NCI-H2081 treated with DMSO at 0.1 percent for 48 hours (cell line): ENCODE measurements around the gene TNFRSF1A.
"Not testable (repeated sequence)": the region's sequence is repeated elsewhere in the genome, so short reads cannot be mapped to it uniquely, and the experiment has no call there.

Source experiments
- DNase-seq: peaks from one replicate; lab custom pipeline; 2025; lab: John Stamatoyannopoulos, UW

The TNFRSF1A gene

GRCh38 chr12:6355491-6356373, 13.9 kb upstream of the TNFRSF1A start:
- no peak for DNase-seq

GRCh38 chr12:6354495-6355393, 12.9 kb upstream of the TNFRSF1A start:
- DNase-seq, result no peak

- DNase-seq, result no peak
These were observed 10.6 kb upstream of the TNFRSF1A start for GRCh38 chr12:6352193-6353173.

DNA sequence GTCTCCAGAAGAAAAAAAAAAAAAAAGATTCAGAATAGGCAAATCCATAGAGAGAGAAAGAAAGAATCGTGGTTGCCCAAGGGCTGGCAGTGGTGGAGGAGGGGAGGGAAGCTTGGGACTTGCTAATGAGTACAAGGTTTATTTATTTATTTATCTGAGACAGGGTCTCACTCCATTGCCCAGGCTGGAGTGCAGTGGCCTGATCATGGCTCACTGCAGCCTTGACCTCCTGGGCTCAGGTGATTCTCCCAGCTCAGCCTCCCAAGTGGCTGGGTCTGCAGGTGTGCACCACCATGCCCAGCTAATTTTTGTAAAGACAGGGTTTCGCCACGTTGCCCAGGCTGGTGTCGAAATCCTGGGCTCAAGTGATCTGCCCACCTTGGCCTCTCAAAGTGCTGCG, 9.7 kb upstream of the TNFRSF1A start:
- DNase-seq, result no peak

DNA sequence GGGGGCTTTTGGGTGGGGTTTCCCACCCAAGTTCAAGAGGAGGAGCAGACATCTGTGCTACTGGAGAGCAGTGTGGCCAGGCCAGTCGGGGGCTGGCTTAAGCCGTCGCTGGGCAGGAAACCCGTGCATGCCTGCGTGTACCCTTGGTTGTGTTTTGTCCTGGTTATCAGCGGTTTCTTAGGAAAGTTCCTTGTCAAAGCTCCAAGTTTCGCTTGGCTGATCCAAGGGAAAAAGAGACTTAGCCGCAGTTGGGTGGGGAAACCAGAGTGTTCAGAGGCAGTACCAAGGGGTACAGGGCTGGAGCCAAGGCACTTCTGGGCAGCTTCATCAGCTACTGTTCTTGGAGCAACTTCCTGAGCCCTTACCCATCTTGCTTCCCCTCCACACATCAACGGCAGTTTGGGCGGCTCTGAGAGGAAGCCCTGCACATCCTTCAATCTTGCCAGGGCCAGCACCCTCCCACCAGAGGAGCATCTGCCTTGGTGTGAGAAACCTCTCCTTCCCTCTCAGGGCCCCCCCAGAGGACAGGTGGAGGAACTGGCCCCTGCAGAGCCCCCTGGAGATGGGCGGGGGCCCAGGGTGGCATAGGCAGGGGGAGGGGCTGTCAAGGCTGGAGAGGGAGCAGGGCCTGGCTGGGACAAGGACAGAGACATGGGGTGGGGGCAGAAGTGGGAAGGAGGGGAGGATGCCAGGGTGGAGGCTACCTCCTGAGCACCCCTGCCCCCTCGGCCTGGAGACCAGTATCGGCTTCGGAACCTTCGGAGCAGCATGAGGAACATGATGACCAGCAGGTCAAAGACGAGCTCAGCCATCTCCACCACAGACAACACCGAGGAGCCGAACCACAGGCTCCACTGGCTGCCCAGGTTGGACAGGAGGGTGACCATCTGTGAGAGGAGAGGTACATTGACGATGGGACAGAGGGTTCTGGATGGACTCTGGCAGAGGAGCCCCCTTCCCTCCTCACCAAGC, 5.8 kb upstream of the TNFRSF1A start:
- DNase-seq, result no peak

GRCh38 chr12:6346942-6347341, 5.1 kb upstream of the TNFRSF1A start:
- no peak for DNase-seq

DNA sequence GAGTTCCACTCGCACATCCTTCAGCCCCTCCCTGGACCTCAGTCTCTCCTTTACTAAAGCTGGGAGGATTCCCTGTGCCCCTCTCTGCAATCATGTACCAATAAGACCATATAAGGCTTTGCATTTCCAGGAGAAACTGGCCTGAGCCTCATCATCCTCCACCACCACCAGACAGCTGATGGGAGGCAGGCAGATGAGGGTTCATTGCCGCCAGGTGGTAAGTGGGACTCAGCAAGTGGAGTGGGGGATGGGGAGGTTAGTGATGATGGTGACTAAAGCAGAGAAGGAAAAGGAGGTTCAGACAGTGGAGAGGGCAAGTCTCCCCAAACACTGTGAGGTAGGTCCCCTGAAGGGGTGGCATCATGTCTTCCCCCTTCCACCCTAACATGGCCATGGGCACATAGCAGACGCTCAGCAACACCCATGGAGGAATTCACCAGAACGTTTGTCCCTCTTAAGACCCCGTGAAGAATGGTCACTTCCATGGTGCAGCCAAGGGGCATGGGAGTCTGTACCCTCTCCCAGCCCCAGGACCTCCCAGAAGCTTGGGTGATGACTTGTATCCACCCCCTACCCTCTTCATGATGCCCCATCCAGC, 4.5 kb upstream of the TNFRSF1A start:
- DNase-seq, result no peak

DNA sequence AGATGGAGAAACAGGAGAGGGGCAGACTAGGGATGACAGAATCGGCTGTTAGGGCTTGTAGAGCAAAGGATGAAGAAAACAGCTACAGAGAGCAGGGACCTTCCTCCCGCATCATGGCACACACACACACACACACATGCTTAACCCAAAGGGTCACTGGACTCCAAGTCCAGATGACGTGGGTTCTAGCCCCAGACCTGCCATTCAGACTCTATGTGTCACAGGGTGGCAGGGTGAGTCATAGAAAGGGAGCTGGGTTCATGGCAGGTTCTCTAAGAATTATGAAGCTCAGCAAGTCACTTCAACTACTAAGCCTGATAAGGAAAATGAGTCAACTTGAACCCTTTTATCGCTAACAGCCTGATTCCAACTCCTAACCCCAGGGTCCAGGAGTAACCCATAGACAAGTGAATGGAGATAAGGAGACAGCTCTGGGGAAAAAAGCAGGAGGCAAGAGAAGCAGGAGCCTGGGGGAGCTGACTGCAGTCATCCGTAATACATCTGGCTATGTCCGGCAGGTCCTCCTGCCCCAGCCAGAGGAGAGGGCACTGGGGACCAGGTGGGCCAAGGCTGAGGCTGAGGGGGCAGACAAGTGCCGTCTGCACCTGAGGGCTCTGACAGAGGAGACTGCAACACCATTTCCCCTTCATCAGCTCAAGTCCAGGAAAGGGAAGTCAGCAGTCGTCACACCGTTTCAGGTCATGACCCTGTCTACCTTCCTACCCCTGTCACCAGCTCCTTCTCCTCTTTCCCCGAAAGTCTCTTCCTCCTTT, 3.6 kb upstream of the TNFRSF1A start:
- no peak for DNase-seq

- not testable (repeated sequence) for DNase-seq
These were observed 2.3 kb upstream of the TNFRSF1A start for GRCh38 chr12:6344101-6344660.

DNA sequence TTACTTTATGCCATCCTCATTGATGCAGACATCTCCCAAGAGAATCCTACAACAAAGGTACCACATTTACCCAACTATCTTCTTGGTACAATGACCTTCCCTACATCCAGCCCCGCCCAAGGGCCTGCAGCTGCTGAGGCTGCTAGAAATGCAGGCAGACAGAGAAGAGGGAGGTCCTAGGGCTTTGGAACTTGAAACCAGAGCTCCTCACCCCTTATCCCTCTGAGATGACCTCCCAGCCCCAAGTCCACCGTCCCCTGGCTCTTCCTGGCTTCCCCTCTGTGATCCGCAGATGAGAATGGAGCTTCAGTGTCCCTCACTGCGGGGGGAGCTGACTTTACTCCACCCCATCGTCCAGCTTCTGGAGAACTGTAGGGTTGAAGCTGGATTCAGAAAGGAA, 1.6 kb upstream of the TNFRSF1A start:
- DNase-seq, result no peak

- DNase-seq, result no peak
These were observed 439 bp upstream of the TNFRSF1A start for GRCh38 chr12:6342140-6342889.

DNA sequence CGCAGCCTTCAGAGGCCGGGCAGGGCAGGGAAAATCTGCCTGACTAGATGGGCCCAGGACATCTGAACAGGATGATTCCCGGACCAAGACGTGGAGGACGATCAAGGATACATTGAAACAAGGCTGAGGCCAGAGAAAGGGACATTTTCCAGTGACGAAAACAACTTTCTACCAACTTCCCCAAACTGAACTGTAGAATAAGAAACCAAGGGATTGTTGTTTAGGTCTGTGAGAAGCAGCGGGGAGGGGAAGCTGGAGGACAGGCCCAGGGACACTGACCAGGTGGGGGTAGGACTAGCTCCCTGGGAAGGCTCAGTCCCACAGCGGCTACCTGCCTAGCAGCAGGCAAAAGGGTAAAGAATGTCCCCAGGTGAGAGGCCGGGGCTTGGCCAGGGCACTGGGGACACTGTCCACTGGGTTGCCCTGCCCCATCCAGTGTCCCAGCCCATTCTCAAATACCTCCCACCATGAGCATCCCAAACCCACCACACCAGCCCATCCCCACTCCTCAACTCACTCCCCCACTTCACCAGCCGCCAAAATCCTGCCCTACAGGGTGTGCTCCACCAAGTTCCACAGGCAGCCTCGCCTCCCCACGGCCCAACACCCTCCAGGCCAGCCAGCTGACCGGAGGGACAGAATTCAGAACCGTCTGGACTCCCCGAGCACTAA, 995 bp downstream of the TNFRSF1A start:
- DNase-seq, result no peak

GRCh38 chr12:6340032-6340638, 1.7 kb downstream of the TNFRSF1A start:
- no peak for DNase-seq

DNA sequence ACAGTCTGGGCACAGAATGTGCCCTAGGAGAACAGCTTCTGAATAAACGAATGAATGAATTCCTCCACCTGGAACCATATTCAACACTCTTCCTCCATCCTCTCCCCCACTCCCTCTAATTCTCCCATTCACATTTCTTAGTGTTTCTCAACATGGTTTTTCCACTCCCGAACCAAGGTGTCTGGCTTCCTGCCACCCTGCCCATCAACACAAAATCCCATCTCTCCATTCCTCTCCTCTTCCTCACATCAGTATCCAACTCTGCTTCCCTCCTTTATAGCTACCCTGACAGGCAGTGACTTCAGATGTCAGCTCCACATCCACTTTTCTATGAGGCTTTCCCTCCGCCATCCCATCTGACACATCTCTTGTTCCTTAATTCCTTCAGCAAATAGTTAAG, 2.9 kb downstream of the TNFRSF1A start:
- DNase-seq, result no peak

DNA sequence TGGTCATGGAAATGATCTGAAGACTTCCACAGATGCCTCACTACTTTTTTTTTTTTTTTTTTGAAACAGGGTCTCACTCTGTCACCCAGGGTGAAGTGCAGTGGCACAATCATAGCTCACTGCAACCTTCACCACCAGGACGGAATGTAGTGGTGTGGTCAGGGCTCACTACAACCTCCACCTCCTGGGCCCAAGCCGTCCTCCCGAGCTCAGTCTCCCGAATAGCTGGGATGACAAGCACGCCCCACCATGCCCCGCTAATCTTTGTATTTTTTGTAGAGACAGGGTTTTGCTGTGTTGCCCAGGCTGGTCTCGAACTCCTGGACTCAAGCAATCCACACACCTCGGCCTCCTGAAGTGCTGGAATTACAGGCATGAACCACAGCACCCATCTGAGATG, 3.3 kb downstream of the TNFRSF1A start:
- DNase-seq, result not testable (repeated sequence)

DNA sequence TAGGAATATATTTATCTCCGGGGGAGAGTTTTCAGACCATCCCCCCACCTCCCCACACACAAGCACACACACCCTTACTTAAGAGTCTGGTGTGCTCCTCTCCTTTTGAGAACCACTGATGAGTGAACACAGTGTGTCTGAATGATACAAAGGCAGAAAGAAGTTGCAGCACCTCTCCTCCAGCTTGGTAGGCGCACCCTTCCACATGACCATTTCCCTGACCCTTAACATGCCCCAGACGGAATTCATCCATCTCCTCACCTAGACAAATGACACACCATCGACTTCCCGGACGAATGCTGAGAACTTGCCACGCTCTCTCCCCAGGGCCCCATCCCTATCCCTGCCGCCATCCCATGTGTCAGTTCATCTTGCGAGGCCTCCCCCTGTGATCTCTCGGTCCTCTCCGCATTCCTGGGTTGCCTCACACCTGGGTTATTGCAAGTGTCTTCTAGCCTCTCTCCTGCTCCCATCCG, 3.9 kb downstream of the TNFRSF1A start:
- no peak for DNase-seq
